HG02973 (cell line): Measurements from ENCODE around the gene EIF1.
"Not testable (repeated sequence)": the region's sequence is repeated elsewhere in the genome, so short reads cannot be mapped to it uniquely, and the experiment has no call there.

Source experiments
- ATAC-seq: cut with Tn5 transposase; IDR thresholded peaks from one replicate; pipeline ENCODE4 v1.9.1; 2021; ENCODE audit warnings: moderate library complexity; ENCODE audit not compliant: unreplicated experiment

EIF1 gene

GRCh38 chr17:41688641-41689496 lies at the start of gene EIF1:
EIF1 (plus strand) TSS chr17:41688885; CDS start chr17:41689039, 154 bp downstream.
- ATAC-seq = peak; percentile 65

GRCh38 chr17:41638941-41639340 lies 49.7 kb upstream of the EIF1 start:
- ATAC-seq = no peak

- no peak for ATAC-seq
Observed at GRCh38 chr17:41639492-41640473, 48.9 kb upstream of the EIF1 start.

- ATAC-seq = not testable (repeated sequence)
Observed at GRCh38 chr17:41640596-41640995, 48.1 kb upstream of the EIF1 start.

GRCh38 chr17:41642252-41643156 lies 46.2 kb upstream of the EIF1 start:
- no peak for ATAC-seq

GRCh38 chr17:41647038-41647813 lies 41.5 kb upstream of the EIF1 start:
- ATAC-seq = no peak

- peak; percentile 57 for ATAC-seq
Observed at GRCh38 chr17:41647940-41648410, 40.7 kb upstream of the EIF1 start.

- ATAC-seq = no peak
Observed at GRCh38 chr17:41648411-41649195, 40.1 kb upstream of the EIF1 start.

- no peak for ATAC-seq
Observed at GRCh38 chr17:41649923-41650519, 38.7 kb upstream of the EIF1 start.

- ATAC-seq = no peak
Observed at GRCh38 chr17:41650794-41651624, 37.7 kb upstream of the EIF1 start.

- ATAC-seq = no peak
Observed at GRCh38 chr17:41651625-41652460, 36.8 kb upstream of the EIF1 start.

GRCh38 chr17:41652461-41652970 lies 36.2 kb upstream of the EIF1 start:
- no peak for ATAC-seq

GRCh38 chr17:41653421-41653820 lies 35.3 kb upstream of the EIF1 start:
- no peak for ATAC-seq

GRCh38 chr17:41653892-41654677 lies 34.6 kb upstream of the EIF1 start:
- no peak for ATAC-seq

- ATAC-seq = no peak
Observed at GRCh38 chr17:41654678-41655607, 33.7 kb upstream of the EIF1 start.
